K562 (cell line): ENCODE data around the gene ZNF487. TPM values are rescaled to one million over a fixed set of nuclear protein-coding genes. Genes with fewer than 3 reads are reported as not detected.

Experiments used
- ARNT ChIP-seq, 2 experiments: fragments of 450-650 bp; IDR thresholded peaks; 2 replicates each; pipeline ENCODE4 v1.6.1; 2016; ENCODE audit warnings: mild to moderate bottlenecking in 1 of 2
- BRD9 ChIP-seq: fragments of 450-650 bp; IDR thresholded peaks from 2 replicates; pipeline ENCODE4 v1.6.1; 2018; ENCODE audit warnings: low read depth; ENCODE audit not compliant: partially characterized antibody
- CCAR2 ChIP-seq: fragments of 200-400 bp; formaldehyde crosslinking; IDR thresholded peaks from 2 replicates; pipeline ENCODE4 v1.6.1; 2017; ENCODE audit warnings: mild to moderate bottlenecking, low read depth, low read length
- HNRNPUL1 ChIP-seq: fragments of 200-400 bp; formaldehyde crosslinking; IDR thresholded peaks from 2 replicates; pipeline ENCODE4 v1.6.1; 2017; ENCODE audit warnings: low read length
- JUN ChIP-seq, 2 experiments: sonication (generic) in 1 of 2; formaldehyde crosslinking in 1 of 2; IDR thresholded peaks; 2 replicates each; pipeline versions ENCODE4 v1.6.1 to v1.8.0; 2012 to 2022; ENCODE audit warnings: borderline replicate concordance in 2 of 2, mild to moderate bottlenecking in 2 of 2, improper control_type of control experiment in 1 of 2, low read depth in 1 of 2, low read length in 1 of 2, missing genetic modification reagents in 1 of 2
- MTF1 ChIP-seq: fragments of 250-450 bp; sonication (Bioruptor Pico); IDR thresholded peaks from 2 replicates; pipeline ENCODE4 v1.9.0; 2021; ENCODE audit warnings: moderate library complexity, mild to moderate bottlenecking, inconsistent platforms, borderline replicate concordance
- MYC ChIP-seq, 2 experiments: fragments of 250-450 bp in 1 of 2; sonication (Bioruptor Pico) in 1 of 2; IDR thresholded peaks; 2 replicates each; pipeline versions ENCODE4 v1.5.1 to v1.6.1; 2012 to 2021; ENCODE audit warnings: low read depth in 2 of 2, borderline replicate concordance in 1 of 2, improper control_type of control experiment in 1 of 2, low read length in 1 of 2, mild to moderate bottlenecking in 1 of 2, moderate library complexity in 1 of 2
- NONO ChIP-seq, 2 experiments: fragments of 200-400 bp in 1 of 2; fragments of 450-650 bp in 1 of 2; formaldehyde crosslinking in 1 of 2; IDR thresholded peaks; 2 replicates each; pipeline ENCODE4 v1.6.1; 2017; ENCODE audit warnings: low read depth in 2 of 2, mild to moderate bottlenecking in 2 of 2, moderate library complexity in 2 of 2, low read length in 1 of 2
- SLC30A9 ChIP-seq: fragments of 250-450 bp; sonication (Bioruptor Pico); IDR thresholded peaks from 2 replicates; pipeline ENCODE4 v1.8.0; 2022; ENCODE audit warnings: mild to moderate bottlenecking, moderate library complexity
- ZBTB8A ChIP-seq: fragments of 450-650 bp; IDR thresholded peaks from 2 replicates; pipeline ENCODE4 v1.6.1; 2018; ENCODE audit warnings: mild to moderate bottlenecking, moderate library complexity; ENCODE audit not compliant: partially characterized antibody
- ZC3H8 ChIP-seq: fragments of 450-650 bp; IDR thresholded peaks from 2 replicates; pipeline ENCODE4 v1.6.1; 2017
- ZNF133 ChIP-seq: fragments of 250-450 bp; sonication (Bioruptor Pico); IDR thresholded peaks from 2 replicates; pipeline ENCODE4 v1.4.0; 2020; ENCODE audit warnings: mild to moderate bottlenecking
- ZNF764 ChIP-seq: fragments of 250-450 bp; sonication (Bioruptor Pico); IDR thresholded peaks from 2 replicates; pipeline ENCODE4 v1.4.0; 2020; ENCODE audit warnings: low read depth, mild to moderate bottlenecking, moderate library complexity
- polyA plus RNA-seq, 8 experiments: library from polyadenylated mRNA; depleted of rRNA in 4 of 8; stranded (reverse) in 5 of 8; unstranded in 3 of 8; fragments of >200 nt; fragmentation: Nextera tagmentation in 2 of 8; fragmentation: Illumina TruSeq in 1 of 8; extraction: Ambion mirVana in 2 of 8; extraction: Trizol in 1 of 8; gene quantifications; 2 replicates each; pipeline versions ENCODE4 v1.2.1 to v1.2.3, GENCODE V29; 2011 to 2014; ENCODE audit warnings: inconsistent platforms in 1 of 8, missing spikeins in 1 of 8
- total RNA-seq, 7 experiments: library from RNA; depleted of rRNA in 6 of 7; stranded (reverse); fragments of >200 nt in 6 of 7; fragmentation: Illumina TruSeq in 2 of 7; extraction: Trizol in 2 of 7; gene quantifications; 2 replicates each; pipeline versions ENCODE4 v1.2.1 to v1.2.3, GENCODE V29; 2011 to 2021; ENCODE audit warnings: low replicate concordance in 1 of 7
- TF ChIP-seq, protein P1 (sequence below): sonication (generic); formaldehyde crosslinking; IDR thresholded peaks from 2 replicates; pipeline ENCODE4 v1.8.1; 2022; ENCODE audit warnings: missing genetic modification reagents
- TF ChIP-seq, protein P2 (sequence below): sonication (generic); formaldehyde crosslinking; IDR thresholded peaks from 2 replicates; pipeline ENCODE4 v1.8.0; 2022; ENCODE audit warnings: mild to moderate bottlenecking, missing genetic modification reagents
- TF ChIP-seq, protein P3 (sequence below): fragments of 200-800 bp; sonication (Bioruptor generic); IDR thresholded peaks from 2 replicates; pipeline ENCODE4 v1.6.1; 2017; ENCODE audit warnings: missing genetic modification characterization, missing compliant biosample characterization

Gene ZNF487
- total and polyA plus RNA-seq, 9 of the 15 experiments (the other 6 are each of a cell fraction or from before 2014, with no cell fraction given), result 1.9 to 6.5 (median 4.2) TPM

DNA sequence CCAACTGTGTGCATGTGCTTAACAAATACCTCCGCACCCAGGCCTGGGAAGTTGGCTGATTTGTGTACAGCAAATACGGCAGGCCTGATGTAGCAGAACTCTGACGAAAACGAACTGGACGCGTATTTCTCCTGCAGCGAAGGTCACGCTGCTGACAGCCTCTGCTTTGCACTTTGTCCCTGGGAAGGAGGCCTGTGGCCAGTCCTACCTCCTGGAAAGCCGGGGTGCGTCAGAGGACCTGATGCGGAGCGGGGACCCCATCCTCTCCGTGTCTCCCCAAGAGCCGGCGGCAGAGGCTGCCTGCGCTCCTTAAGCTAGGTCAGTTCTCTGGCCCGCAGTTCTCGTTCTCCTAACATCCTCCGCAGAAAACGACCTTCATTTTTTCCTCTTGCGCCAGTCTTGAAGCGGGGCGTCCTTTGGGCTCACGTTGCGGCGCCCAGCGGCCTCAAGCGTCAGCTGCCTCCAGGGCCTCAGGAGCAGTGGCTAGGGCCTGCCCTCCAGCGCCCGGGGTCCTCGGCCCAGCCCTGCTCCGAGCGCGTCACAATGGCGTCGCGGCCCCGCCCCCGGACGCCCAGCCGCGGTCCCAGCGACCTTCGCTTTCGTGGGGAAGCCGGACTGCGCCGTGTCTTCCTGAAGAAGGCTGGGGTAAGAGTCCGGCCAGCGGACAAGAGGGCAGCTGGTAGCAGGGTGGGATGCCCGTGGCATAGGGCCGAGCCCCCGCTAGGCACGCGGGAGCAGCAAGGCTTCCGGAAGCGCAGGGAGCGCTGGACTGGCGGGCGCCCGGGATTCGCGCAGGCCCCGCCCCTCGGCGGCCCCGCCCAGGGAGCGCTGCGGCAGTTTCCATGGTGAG, at the start of gene ZNF487 (continued):
- TF ChIP-seq SLC30A9 (CRISPR knock-in tag) (no peak), MYC (IDR thresholded peaks at IDR 0.05; ENCODE audit: low read depth, low read length) (peak; percentile 84), MYC (CRISPR knock-in tag; IDR thresholded peaks at IDR 0.05; ENCODE audit: borderline replicate concordance, low read depth) (peak; percentile 48; the same call in 1 of the 2 replicates), HNRNPUL1 (no peak), ZNF764 (CRISPR knock-in tag) (no peak), ARNT (IDR thresholded peaks at IDR 0.05) (no peak; a peak in 1 of 4 replicates), ZC3H8 (no peak; the same call in 1 of the 2 replicates), ZNF133 (CRISPR knock-in tag) (no peak), JUN (IDR thresholded peaks at IDR 0.05; ENCODE audit: borderline replicate concordance, low read depth, low read length) (peak; percentile 18; the same call in 1 of the 2 replicates), JUN (CRISPR knock-in tag; IDR thresholded peaks at IDR 0.05; ENCODE audit: borderline replicate concordance) (peak; percentile 66; the same call in 1 of the 2 replicates), ZBTB8A (no peak), BRD9 (peak; percentile 98), MTF1 (CRISPR knock-in tag) (no peak), NONO (IDR thresholded peaks at IDR 0.05; ENCODE audit: low read depth in 2 of 2, low read length in 1 of 2) (peak; percentile 39 to 85), CCAR2 (no peak)
- TF ChIP-seq, protein P1, sequence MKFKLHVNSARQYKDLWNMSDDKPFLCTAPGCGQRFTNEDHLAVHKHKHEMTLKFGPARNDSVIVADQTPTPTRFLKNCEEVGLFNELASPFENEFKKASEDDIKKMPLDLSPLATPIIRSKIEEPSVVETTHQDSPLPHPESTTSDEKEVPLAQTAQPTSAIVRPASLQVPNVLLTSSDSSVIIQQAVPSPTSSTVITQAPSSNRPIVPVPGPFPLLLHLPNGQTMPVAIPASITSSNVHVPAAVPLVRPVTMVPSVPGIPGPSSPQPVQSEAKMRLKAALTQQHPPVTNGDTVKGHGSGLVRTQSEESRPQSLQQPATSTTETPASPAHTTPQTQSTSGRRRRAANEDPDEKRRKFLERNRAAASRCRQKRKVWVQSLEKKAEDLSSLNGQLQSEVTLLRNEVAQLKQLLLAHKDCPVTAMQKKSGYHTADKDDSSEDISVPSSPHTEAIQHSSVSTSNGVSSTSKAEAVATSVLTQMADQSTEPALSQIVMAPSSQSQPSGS (CRISPR knock-in tag), result no peak
- TF ChIP-seq, protein P2, sequence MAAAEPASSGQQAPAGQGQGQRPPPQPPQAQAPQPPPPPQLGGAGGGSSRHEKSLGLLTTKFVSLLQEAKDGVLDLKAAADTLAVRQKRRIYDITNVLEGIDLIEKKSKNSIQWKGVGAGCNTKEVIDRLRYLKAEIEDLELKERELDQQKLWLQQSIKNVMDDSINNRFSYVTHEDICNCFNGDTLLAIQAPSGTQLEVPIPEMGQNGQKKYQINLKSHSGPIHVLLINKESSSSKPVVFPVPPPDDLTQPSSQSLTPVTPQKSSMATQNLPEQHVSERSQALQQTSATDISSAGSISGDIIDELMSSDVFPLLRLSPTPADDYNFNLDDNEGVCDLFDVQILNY (CRISPR knock-in tag), result no peak
- TF ChIP-seq, protein P3, sequence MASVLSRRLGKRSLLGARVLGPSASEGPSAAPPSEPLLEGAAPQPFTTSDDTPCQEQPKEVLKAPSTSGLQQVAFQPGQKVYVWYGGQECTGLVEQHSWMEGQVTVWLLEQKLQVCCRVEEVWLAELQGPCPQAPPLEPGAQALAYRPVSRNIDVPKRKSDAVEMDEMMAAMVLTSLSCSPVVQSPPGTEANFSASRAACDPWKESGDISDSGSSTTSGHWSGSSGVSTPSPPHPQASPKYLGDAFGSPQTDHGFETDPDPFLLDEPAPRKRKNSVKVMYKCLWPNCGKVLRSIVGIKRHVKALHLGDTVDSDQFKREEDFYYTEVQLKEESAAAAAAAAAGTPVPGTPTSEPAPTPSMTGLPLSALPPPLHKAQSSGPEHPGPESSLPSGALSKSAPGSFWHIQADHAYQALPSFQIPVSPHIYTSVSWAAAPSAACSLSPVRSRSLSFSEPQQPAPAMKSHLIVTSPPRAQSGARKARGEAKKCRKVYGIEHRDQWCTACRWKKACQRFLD, result peak; percentile 64
